HepG2 (cell line): Measurements from ENCODE around the gene SEPTIN5. TPM values are rescaled to one million over a fixed set of nuclear protein-coding genes. Genes with fewer than 3 reads are reported as not detected.

ENCODE experiments used
- ATAC-seq: fragments of 200-7000 bp; cut with Tn5 transposase; 3 replicates; pipeline ENCODE4 v1.9.1; 2020; ENCODE audit warnings: mild to moderate bottlenecking, moderate library complexity
- BruUV-seq: library from RNA; stranded (reverse); fragments of 400-500 nt; replicated peaks from 2 replicates; lab custom pipeline; 2021; lab: Mats Ljungman, UMichigan
- CTCF ChIA-PET: fragments of 300-600 bp; formaldehyde crosslinking; extraction: SDS; loops from one replicate; lab custom pipeline; 2021; ENCODE audit warnings: low total read pairs, inconsistent platforms, low intra/inter-chr PET ratio; lab: Yijun Ruan, JAX
- POLR2A ChIA-PET: fragments of 350-600 bp; sonication (Branson Sonifier 250); formaldehyde crosslinking; loops from one replicate; lab custom pipeline; 2020; ENCODE audit warnings: antibody characterized with exemption, inconsistent platforms; lab: Yijun Ruan, JAX
- DNase-seq: peaks from one replicate; pipeline ENCODE4 v3.0.0-alpha.2; 2015; ENCODE audit warnings: low spot score
- FAIRE-seq: peaks from 3 replicates; lab custom pipeline; 2011; peaks lifted over from hg19 to GRCh38; lab: Jason Lieb, UNC
- H2AFZ ChIP-seq: one replicate; pipeline ENCODE4 v1.6.1; 2011; ENCODE audit warnings: low read length, inconsistent platforms
- H3K27ac ChIP-seq: fragments of 300-600 bp; 3 replicates; pipeline ENCODE4 v1.8.0; 2011; ENCODE audit warnings: mixed run types, mild to moderate bottlenecking, mixed read lengths, low read length, inconsistent platforms; ENCODE audit not compliant: insufficient read depth; ENCODE audit errors: extremely low read length
- H3K27me3 ChIP-seq, 2 experiments: fragments of 200-600 bp in 1 of 2; 2 replicates in 1 of 2; 3 replicates in 1 of 2; pipeline versions ENCODE4 v1.6.0 to v1.8.0; 2011; ENCODE audit warnings: low read length in 2 of 2, mild to moderate bottlenecking in 2 of 2, moderate library complexity in 2 of 2, inconsistent platforms in 1 of 2; ENCODE audit not compliant: insufficient read depth in 2 of 2, control insufficient read depth in 1 of 2
- H3K36me3 ChIP-seq, 2 experiments: fragments of 200-600 bp in 1 of 2; replicated peaks in 1 of 2; 2 replicates in 1 of 2; 3 replicates in 1 of 2; pipeline versions ENCODE4 v1.5.1 to v1.8.0; 2011; ENCODE audit warnings: low read length in 2 of 2, inconsistent platforms in 1 of 2; ENCODE audit not compliant: insufficient read depth in 2 of 2, control insufficient read depth in 1 of 2
- H3K4me1 ChIP-seq: 2 replicates; pipeline ENCODE4 v1.5.1; 2012; ENCODE audit warnings: low read length, inconsistent platforms; ENCODE audit not compliant: insufficient read depth
- H3K4me2 ChIP-seq: 2 replicates; pipeline ENCODE4 v1.6.0; 2011; ENCODE audit warnings: low read depth, low read length, inconsistent platforms
- H3K4me3 ChIP-seq, 3 experiments: fragments of 200-600 bp in 1 of 3; sonication (generic), shearing (Covaris generic) in 1 of 3; replicated peaks in 1 of 3; 2 replicates each; pipeline ENCODE4 v1.5.1; 2011 to 2016; ENCODE audit warnings: low read length in 3 of 3, inconsistent platforms in 2 of 3, low read depth in 2 of 3, mild to moderate bottlenecking in 2 of 3, control low read depth in 1 of 3, mixed read lengths in 1 of 3; ENCODE audit not compliant: insufficient read depth in 1 of 3
- H3K79me2 ChIP-seq: one replicate; pipeline ENCODE4 v1.6.1; 2011; ENCODE audit warnings: low read length, inconsistent platforms; ENCODE audit not compliant: insufficient read depth
- H3K9ac ChIP-seq: 2 replicates; pipeline ENCODE4 v1.6.0; 2011; ENCODE audit warnings: mild to moderate bottlenecking, low read depth, low read length, inconsistent platforms; ENCODE audit not compliant: insufficient read depth
- H3K9me3 ChIP-seq: 2 replicates; pipeline ENCODE4 v1.5.1; 2012; ENCODE audit warnings: mild to moderate bottlenecking, low read length
- H4K20me1 ChIP-seq: 2 replicates; pipeline ENCODE4 v1.6.0; 2011; ENCODE audit warnings: inconsistent platforms, mild to moderate bottlenecking, low read length, moderate library complexity; ENCODE audit not compliant: insufficient read depth
- HDAC2 ChIP-seq: sonication (generic); formaldehyde crosslinking; IDR thresholded peaks from 2 replicates; pipeline ENCODE4 v1.4.0; 2020; ENCODE audit warnings: missing genetic modification reagents
- HNF4A ChIP-seq: sonication (generic); formaldehyde crosslinking; IDR thresholded peaks from 2 replicates; pipeline ENCODE4 v1.4.0; 2020; ENCODE audit warnings: missing genetic modification reagents
- ZBTB8A ChIP-seq: sonication (generic); formaldehyde crosslinking; IDR thresholded peaks from 2 replicates; pipeline ENCODE4 v1.4.0; 2020; ENCODE audit warnings: mild to moderate bottlenecking, low read depth, missing genetic modification reagents, borderline replicate concordance
- ZNF441 ChIP-seq: sonication (generic); formaldehyde crosslinking; IDR thresholded peaks from 2 replicates; pipeline ENCODE4 v1.7.0; 2021; ENCODE audit warnings: missing genetic modification reagents, borderline replicate concordance
- ZNF652 ChIP-seq: IDR thresholded peaks from 2 replicates; pipeline ENCODE4 v1.6.1; 2016; ENCODE audit warnings: low read depth, borderline replicate concordance
- WGBS: methylation state at CpG from one replicate; pipeline ENCODE4 v1.1.6; 2017; ENCODE audit warnings: low lambda C conversion rate; 5-methylcytosine and 5-hydroxymethylcytosine counted together
- in situ Hi-C: cut with HindIII; loops from 2 replicates; pipeline ENCODE4 v1.10.0; 2017; ENCODE audit warnings: low pct_unique_long_range_greater_than_20kb; ENCODE audit not compliant: extremely low pct_ligation_motif_present
- intact Hi-C: fragments of 100-400 bp; cut with micrococcal nuclease; formaldehyde crosslinking; loops from one replicate; pipeline ENCODE4 v1.10.0; 2022; ENCODE audit not compliant: unreplicated experiment
- polyA plus RNA-seq, 8 experiments: library from polyadenylated mRNA; depleted of rRNA in 3 of 8; stranded (reverse) in 7 of 8; unstranded in 1 of 8; fragments of >200 nt; fragmentation: Illumina TruSeq in 4 of 8; extraction: Trizol in 4 of 8; gene quantifications; 2 replicates each; pipeline versions ENCODE4 v1.2.1 to v1.2.3, GENCODE V29; 2011 to 2016; ENCODE audit warnings: low read depth in 4 of 8, missing spikeins in 1 of 8, mixed read lengths in 1 of 8; ENCODE audit not compliant: insufficient read depth in 1 of 8
- total RNA-seq, 5 experiments: library from RNA; depleted of rRNA; stranded (reverse); fragments of >200 nt; fragmentation: Illumina TruSeq; extraction: Trizol; gene quantifications; 2 replicates each; pipeline ENCODE4 v1.2.3, GENCODE V29; 2016; ENCODE audit warnings: low read depth in 1 of 5
- TF ChIP-seq, protein P1 (sequence below): sonication (generic); formaldehyde crosslinking; IDR thresholded peaks from 2 replicates; pipeline ENCODE4 v1.9.0; 2021; ENCODE audit warnings: missing genetic modification reagents, borderline replicate concordance
- TF ChIP-seq, protein P2 (sequence below): sonication (generic); formaldehyde crosslinking; IDR thresholded peaks from 2 replicates; pipeline ENCODE4 v1.4.0; 2020; ENCODE audit warnings: missing genetic modification reagents

The SEPTIN5 gene
- total and polyA plus RNA-seq, 2 of the 13 experiments (the other 11 are each of a cell fraction or from before 2014, with no cell fraction given) = 0.33 TPM; not detected in 1

GRCh38 chr22:19757140-19757984 lies 43.1 kb downstream of the SEPTIN5 start:
- peak overlapping the region; percentile 69 for H3K4me2 ChIP-seq
- intact Hi-C loops (no loop called here), in situ Hi-C loops (loop anchor here (10.0 kb wide), 1 partner anchor 157 kb away; no protein-coding TSS in a partner anchor)
- POLR2A ChIA-PET = no interaction called here
- DNase-seq (no peak), FAIRE-seq (no peak), ATAC-seq (peak; percentile 23)
- H3K4me1 ChIP-seq = peaks cover 32% of the 10 kb centered on the region
- CTCF ChIA-PET = interaction anchor here (1.1 to 3.1 kb wide), 3 partner anchors 23 to 153 kb away, joined by 3 to 14 read pairs (median 4); no protein-coding TSS in a partner anchor
- no peaks in the 10 kb centered on the region; the same call in 1 of the 2 replicates for H4K20me1 ChIP-seq
- no peak overlapping the region for H2AFZ ChIP-seq
- no peaks in the 10 kb centered on the region for H3K36me3 ChIP-seq
- H3K9me3 ChIP-seq = no peaks in the 10 kb centered on the region
- H3K27ac ChIP-seq = no peak overlapping the region
- WGBS = 0% methylated on average over 2 of the region's 16 CpGs
- peak overlapping the region in 2 of 3 experiments; percentile 26 to 58; a peak in 2 of 6 replicates for H3K4me3 ChIP-seq
- H3K79me2 ChIP-seq = no peaks in the 10 kb centered on the region
- BruUV-seq = no TSS peak
- H3K9ac ChIP-seq = no peak overlapping the region
- TF ChIP-seq, protein P1, sequence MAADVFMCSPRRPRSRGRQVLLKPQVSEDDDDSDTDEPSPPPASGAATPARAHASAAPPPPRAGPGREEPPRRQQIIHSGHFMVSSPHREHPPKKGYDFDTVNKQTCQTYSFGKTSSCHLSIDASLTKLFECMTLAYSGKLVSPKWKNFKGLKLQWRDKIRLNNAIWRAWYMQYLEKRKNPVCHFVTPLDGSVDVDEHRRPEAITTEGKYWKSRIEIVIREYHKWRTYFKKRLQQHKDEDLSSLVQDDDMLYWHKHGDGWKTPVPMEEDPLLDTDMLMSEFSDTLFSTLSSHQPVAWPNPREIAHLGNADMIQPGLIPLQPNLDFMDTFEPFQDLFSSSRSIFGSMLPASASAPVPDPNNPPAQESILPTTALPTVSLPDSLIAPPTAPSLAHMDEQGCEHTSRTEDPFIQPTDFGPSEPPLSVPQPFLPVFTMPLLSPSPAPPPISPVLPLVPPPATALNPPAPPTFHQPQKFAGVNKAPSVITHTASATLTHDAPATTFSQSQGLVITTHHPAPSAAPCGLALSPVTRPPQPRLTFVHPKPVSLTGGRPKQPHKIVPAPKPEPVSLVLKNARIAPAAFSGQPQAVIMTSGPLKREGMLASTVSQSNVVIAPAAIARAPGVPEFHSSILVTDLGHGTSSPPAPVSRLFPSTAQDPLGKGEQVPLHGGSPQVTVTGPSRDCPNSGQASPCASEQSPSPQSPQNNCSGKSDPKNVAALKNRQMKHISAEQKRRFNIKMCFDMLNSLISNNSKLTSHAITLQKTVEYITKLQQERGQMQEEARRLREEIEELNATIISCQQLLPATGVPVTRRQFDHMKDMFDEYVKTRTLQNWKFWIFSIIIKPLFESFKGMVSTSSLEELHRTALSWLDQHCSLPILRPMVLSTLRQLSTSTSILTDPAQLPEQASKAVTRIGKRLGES (CRISPR knock-in tag) = no peak
- TF ChIP-seq ZBTB8A = no peak
- no peak for TF ChIP-seq ZNF441 (CRISPR knock-in tag)
- peak; percentile 21; the same call in 1 of the 2 replicates for TF ChIP-seq HNF4A (CRISPR knock-in tag)
- TF ChIP-seq ZNF652 = peak; percentile 83
- TF ChIP-seq, protein P2, sequence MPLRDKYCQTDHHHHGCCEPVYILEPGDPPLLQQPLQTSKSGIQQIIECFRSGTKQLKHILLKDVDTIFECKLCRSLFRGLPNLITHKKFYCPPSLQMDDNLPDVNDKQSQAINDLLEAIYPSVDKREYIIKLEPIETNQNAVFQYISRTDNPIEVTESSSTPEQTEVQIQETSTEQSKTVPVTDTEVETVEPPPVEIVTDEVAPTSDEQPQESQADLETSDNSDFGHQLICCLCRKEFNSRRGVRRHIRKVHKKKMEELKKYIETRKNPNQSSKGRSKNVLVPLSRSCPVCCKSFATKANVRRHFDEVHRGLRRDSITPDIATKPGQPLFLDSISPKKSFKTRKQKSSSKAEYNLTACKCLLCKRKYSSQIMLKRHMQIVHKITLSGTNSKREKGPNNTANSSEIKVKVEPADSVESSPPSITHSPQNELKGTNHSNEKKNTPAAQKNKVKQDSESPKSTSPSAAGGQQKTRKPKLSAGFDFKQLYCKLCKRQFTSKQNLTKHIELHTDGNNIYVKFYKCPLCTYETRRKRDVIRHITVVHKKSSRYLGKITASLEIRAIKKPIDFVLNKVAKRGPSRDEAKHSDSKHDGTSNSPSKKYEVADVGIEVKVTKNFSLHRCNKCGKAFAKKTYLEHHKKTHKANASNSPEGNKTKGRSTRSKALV (CRISPR knock-in tag) = peak; percentile 1; the same call in 1 of the 2 replicates
- no peak for TF ChIP-seq HDAC2 (CRISPR knock-in tag)
- peaks cover 16 to 89% of the 10 kb centered on the region in 2 experiments for H3K27me3 ChIP-seq
